ENCODE measurements around the gene B3GLCT.

The B3GLCT gene

DNA sequence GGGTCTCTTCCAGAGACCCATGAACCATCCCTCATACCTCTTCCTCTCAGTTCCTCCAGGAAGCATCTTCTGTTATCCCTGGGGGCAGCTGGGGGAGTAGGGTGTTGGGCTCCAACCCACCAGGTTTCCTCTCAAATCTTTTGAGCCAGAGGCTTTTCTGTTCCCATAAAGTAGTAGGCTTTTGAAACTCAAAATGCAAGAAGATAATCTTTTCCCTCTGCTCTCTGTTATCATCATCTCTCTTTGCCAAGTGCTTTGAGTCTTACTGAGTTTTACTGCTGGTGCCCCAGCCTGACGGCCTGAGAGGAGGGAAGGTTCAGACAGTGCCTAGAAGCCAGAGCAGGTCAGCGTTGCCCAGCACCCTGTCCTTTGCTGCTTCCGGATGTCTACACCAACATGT is 157.2 kb downstream of the B3GLCT start:
- no peak for DNase-seq

GRCh38 chr13:31357581-31357980 is 157.8 kb downstream of the B3GLCT start:
- DNase-seq = no peak

DNA sequence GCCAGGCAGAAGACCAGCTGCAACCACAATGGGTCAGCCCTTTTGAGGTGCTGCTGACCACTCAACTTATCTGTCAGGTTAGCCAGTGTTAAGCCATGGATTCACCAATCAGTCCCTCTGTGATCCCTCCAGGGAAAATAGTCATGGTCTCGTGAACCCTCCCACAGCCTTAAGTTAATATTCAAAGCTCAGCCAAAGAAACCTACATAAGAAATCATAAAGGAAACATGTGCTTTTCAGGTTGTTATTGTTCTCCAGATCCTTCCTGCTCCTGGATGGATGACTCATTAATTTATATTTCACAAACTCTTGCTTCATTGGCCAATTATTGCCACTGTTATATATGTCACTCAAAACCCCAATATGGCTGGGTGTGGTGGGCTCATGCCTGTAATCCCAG is 161.9 kb downstream of the B3GLCT start:
- no peak for DNase-seq

DNA sequence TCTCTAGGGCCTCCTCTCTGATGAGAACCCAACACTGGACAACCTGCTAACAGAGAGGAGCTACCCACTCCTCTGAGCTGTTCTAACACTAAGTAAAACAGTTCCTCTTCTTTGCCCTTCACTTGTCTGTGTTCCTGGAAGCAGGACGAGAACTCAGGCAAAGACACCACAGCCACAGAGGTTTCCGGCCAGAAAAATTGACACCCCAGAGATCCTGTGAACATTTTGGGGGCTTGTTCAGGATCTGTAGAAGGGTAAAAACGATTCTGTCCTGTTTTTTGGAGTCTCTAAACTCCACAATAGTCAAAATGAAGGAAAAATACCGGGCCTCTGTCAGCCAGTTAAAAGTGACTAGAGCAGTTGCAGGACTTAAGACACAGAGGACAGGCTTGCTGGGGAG is 165.9 kb downstream of the B3GLCT start:
- DNase-seq = no peak

GRCh38 chr13:31367410-31367809 is 167.6 kb downstream of the B3GLCT start:
- no peak for DNase-seq

DNA sequence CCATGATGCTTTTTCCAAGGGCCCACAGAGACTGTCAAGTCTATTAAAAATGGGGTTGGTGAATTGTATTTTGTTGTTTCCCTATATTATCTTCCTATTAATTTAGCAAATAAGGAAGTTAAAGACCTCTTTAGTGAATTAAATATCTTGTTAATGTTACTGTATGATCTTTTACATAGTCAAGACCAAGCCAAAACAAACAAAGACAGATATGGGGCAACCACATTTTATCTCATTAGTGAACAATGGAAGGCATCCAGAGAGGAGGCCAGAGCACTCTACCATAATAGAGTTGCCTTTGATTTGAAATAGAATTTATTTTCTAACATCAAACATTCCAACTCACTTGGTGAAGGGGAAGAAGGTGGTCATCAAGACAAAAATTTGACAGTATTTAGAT is 169.4 kb downstream of the B3GLCT start:
- no peak for DNase-seq

- no peak for DNase-seq
Measured at GRCh38 chr13:31372454-31372853, 172.7 kb downstream of the B3GLCT start.

DNA sequence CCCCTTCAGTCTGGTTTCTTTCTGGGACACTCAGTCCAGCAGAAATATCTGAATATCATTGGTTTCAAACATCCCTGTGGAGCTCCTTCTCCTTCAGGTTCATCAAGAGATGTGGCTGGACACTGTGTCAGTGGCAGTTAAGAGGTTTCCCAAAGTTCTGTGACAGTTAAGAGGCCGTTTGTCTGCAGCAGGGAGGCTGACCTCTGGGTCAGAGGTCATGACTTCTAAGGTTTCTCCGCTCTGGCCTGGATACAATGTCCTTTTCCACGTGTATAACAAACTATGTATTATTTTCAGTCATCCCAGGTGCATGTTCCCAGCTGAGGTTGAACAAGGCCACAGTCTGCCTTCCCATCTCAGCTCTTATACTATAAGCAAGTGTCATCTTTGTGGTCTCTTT is 174.9 kb downstream of the B3GLCT start:
- no peak for DNase-seq

DNA sequence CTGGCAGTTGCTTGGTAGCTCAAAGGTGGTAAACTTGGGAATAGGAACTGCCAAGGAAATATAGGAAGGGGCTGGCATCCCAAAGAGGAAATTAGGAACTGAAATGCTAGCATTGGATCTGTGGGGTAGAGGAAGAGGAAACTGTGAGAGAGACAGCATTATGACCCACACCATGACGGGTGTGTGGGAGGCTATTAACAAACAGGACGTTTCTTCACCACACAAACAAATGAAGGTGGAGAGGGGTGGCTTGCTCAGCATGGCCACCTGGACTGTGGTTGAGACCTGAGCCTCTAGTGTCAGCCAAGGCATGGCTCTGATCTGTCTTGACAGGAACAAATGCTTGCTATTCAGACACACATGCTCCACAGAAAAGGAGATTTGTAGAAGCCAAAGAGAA is 178.2 kb downstream of the B3GLCT start:
- DNase-seq = no peak

GRCh38 chr13:31380715-31381114 is 180.9 kb downstream of the B3GLCT start:
- DNase-seq = no peak
